ENCODE measurements around the gene XRCC4.

GRCh38 chr5:83341815-83342334, 264.5 kb downstream of the XRCC4 start:
- TF ChIP-seq MXI1 (IDR thresholded peaks at IDR 0.05; ENCODE audit: low read depth, low read length), result no peak
- no peak for TF ChIP-seq FOXJ3 (CRISPR knock-in tag; IDR thresholded peaks at IDR 0.05)
- no peak for TF ChIP-seq CTCF (IDR thresholded peaks at IDR 0.05)
- TF ChIP-seq POLR2AphosphoS5 (IDR thresholded peaks at IDR 0.05; ENCODE audit: low read depth, low read length), result no peak
- no peak for TF ChIP-seq REST (IDR thresholded peaks at IDR 0.05; ENCODE audit: low read depth, low read length)
- no peak for TF ChIP-seq MEF2A (IDR thresholded peaks at IDR 0.05; ENCODE audit: borderline replicate concordance, low read depth)
- no peak for TF ChIP-seq PBX3 (IDR thresholded peaks at IDR 0.05)
- no peak for TF ChIP-seq NFIC (IDR thresholded peaks at IDR 0.05; ENCODE audit: borderline replicate concordance)
- no peak for TF ChIP-seq RAD21 (IDR thresholded peaks at IDR 0.05; ENCODE audit: low read length)
- no peak for TF ChIP-seq FOXM1 (IDR thresholded peaks at IDR 0.05; ENCODE audit: low read depth)
- TF ChIP-seq IRF3 (IDR thresholded peaks at IDR 0.05; ENCODE audit: low read depth, low read length), result no peak
- no peak for TF ChIP-seq TCF12 (IDR thresholded peaks at IDR 0.05)
- no peak for TF ChIP-seq NRF1 (IDR thresholded peaks at IDR 0.05; ENCODE audit: low read depth, low read length)
